Activated CD8-positive, alpha-beta memory T cell treated with anti-CD3 and anti-CD28 coated beads, Interleukin-2, amount 50 U/mL, for 1 hour (primary cell): ENCODE data around the gene SDHB.
A peak's percentile ranks its signal among the peaks of the same experiment; 100 is the strongest.

Experiments
- DNase-seq: peaks from one replicate; pipeline ENCODE4 v3.0.0-alpha.2; 2020; ENCODE audit errors: extremely low read depth

Gene SDHB

GRCh38 chr1:17053685-17054410 is at the start of gene SDHB:
TSS of gene SDHB (minus strand) at chr1:17054032. CDS start at chr1:17054019, 13 bp downstream.
- DNase-seq, result peak; percentile 94

GRCh38 chr1:17102232-17102631 is 48.4 kb upstream of the SDHB start:
- no peak for DNase-seq

DNA sequence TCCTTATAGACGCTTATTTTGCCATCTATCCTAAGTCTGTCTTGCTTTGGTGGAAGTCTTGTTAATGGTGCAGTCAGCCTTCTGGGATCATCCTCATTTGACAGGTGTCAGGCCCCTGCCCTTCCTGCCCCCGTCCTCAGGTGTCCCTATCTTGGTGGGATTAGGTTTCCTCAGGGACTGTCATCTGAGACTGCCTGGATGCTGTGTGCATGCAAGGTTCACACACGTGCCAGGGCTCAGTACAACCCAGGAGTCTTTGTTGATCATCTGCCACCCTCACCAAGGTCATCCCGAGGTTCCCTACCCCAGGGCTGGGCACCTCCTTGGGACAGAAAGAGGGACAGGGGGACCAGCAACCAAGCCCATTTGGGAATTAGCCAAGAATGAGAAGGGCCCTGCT is 47.4 kb upstream of the SDHB start:
- no peak for DNase-seq

- DNase-seq, result no peak
Observed at GRCh38 chr1:17099616-17100340, 45.9 kb upstream of the SDHB start.

DNA sequence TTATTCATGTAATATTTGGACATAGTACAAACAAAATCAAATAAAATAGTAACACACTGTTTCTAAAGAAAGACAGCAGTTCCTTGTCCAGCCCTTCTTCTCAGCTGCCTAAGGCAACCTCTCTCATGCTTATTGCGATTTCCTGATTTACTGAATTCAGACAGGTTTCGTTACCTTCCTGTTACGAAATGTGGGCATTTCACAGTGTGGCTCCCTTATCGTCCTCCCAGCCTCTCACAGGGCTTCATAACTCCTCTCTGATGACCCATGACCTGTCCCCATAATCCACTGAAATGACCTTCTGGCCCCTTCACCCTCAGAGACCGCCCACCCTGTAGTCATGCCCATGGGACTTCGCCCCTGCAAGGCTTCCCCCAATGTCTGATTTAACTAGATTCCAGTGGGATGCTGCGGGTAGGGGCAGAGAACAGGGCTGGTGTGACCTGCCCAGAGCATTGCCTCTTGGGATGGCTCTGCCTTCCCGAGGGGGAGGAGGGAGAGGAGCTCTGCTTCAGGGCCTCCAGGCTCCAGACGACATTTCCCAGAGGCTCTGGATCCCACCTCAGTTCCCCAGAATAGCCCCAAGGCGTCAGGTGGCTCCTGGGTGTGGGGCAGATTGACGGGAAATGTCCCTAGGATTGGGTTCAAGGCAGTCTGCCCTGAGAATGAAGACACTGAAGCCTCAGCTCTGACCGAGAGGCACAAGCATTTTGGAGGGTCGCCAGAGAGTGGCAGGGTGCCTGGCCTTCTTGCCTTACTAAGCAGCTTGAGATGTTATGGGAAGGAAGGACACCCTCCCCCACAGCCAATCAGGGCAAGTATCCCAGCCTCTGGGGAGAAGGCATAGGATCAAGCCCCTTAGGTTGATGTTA is 44.9 kb upstream of the SDHB start:
- DNase-seq, result no peak

GRCh38 chr1:17097787-17098186 is 44.0 kb upstream of the SDHB start:
- DNase-seq, result no peak

DNA sequence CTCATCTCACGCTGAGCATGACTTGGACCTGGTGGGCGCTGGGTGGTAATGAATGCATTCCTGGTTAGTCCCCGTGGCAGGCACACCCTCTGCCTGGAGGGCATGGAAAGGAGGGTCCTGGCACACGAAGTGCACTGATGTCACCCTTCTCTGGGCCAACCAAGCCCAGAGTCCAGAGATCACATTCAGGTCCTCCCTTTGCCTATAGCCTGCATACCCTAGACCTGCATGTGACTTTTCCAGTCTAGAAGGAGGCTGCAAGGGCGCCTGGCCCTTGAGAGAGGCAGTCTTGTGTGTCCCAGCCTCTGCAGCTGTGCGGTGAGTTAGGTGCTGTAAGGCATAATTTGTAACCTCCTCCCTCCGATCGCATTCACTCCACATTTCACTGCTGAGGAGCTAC is 43.3 kb upstream of the SDHB start:
- no peak for DNase-seq

DNA sequence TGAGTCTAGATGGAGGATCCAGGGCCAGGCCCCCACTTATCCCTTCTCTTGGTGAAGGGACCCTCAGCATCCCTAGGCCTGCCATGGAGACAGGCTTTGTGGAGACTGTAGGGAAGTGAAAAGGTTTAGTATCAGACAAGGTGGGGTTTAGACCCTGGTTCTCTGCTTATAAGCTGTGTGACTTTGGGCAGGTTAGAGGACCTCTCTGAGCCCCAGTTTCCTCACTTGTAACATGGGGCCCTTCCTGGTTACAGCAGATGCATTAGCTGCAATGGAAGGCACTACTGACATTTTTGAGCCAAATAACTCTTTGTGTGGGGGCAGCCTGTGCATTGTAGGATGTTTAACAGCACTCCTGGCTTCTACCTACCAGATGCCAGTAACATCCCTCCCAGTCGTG is 42.8 kb upstream of the SDHB start:
- no peak for DNase-seq

- DNase-seq, result no peak
Observed at GRCh38 chr1:17095141-17095540, 41.3 kb upstream of the SDHB start.

- DNase-seq, result no peak
Observed at GRCh38 chr1:17094664-17095063, 40.8 kb upstream of the SDHB start.

- DNase-seq, result no peak
Observed at GRCh38 chr1:17093822-17094393, 40.1 kb upstream of the SDHB start.

GRCh38 chr1:17091252-17091651 is 37.4 kb upstream of the SDHB start:
- no peak for DNase-seq

GRCh38 chr1:17089506-17089905 is 35.7 kb upstream of the SDHB start:
- no peak for DNase-seq

DNA sequence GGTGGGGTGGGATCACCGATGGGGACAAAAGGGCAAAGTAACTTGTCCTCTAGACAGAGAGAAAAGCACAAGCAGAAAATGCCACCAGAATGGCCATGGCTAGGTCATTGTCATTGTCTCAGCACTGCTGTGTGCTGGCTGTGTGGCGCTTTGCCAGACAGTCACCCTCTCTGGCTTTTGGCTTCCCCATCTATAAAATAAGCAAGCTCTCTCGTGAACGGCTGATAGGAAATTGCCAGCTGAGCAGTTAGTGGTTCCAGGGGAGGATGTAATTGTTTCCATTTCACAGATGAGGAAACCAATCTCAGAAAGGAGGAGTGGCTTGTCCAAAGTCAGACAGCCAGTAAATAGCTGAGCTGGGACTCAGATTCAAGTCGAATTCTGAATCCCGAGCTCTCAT is 32.9 kb upstream of the SDHB start:
- DNase-seq, result no peak

- DNase-seq, result no peak
Observed at GRCh38 chr1:17084787-17085186, 31.0 kb upstream of the SDHB start.

DNA sequence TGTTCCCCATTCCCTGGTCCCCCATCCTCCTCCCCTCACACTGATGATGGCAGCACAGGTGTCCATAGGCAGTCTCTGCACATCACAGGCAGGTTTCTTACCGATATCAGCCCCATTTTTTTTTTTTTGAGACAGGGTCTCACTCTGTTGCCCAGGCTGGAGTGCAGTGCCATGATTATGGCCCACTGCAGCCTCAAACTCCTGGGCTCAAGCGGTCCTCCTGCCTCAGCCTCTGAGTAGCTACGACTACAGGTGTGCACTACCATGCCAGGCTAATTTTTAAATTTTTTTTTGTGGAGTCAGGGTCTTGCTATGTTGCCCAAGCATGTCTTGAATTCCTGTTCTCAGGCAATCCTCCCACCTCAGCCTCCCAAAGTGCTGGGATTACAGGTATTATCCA is 28.9 kb upstream of the SDHB start:
- DNase-seq, result no peak

GRCh38 chr1:17081439-17081838 is 27.6 kb upstream of the SDHB start:
- DNase-seq, result no peak

DNA sequence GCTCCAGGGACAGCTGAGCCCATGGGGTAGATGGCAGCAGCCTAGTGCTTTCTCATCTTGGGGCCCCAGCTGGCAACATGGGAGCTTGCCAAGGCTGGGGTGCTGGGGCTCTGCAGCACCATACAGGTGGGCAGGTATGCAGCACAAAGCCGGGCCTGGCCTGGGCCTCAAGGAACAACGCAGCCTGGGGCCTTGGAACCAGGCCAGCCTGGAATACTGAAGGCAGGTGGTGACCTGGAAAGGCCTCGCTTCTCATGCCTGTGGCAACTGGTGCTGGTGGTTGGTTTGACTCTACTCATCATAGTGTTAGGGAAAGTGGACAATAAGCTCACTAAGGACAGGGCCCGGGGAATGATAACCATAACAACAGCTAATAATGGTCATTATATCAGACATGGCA is 27.0 kb upstream of the SDHB start:
- no peak for DNase-seq

DNA sequence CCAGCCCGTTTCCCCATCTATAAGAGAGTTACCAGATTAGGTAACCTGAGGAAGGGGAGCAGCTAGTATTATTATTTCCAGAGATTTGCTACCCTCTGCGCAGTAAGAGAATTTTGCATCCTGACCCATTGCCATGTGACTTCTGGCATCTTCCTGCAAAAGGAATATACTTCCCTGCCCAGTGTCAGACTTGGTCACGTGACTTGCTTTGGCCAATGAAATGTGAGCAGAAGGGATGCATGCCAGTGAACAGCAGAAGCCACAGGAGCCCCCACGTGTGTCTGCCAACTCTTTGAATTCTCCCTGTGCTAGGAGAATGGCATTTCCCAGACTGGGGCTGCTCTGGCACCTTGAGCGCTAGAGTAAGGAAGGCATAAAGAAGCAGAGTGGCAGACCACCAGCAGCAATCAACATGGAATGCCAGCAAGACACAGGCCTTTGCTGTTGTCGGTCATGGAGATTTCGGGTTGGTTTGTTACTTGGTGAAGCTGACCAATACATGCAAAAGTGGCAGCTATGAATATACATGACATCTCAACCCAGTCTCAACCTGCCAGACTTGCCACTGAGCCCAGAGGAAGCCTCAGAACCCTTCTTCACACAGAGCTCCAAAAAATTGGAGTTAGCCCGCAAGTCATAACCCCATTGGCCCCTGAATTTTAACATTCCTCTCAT is 26.4 kb upstream of the SDHB start:
- no peak for DNase-seq

- DNase-seq, result no peak
Observed at GRCh38 chr1:17078991-17079868, 25.4 kb upstream of the SDHB start.
